PC-3 (cell line): ENCODE data around the gene OVCA2. TPM values are rescaled to one million over a fixed set of nuclear protein-coding genes. Genes with fewer than 3 reads are reported as not detected.

Source experiments
- ATAC-seq: fragments of 200-7000 bp; cut with Tn5 transposase; 2 replicates; pipeline ENCODE4 v1.9.1; 2020; ENCODE audit warnings: mild to moderate bottlenecking, moderate library complexity
- BruUV-seq: library from RNA; stranded (reverse); fragments of 400-500 nt; replicated peaks from 2 replicates; lab custom pipeline; 2021; lab: Mats Ljungman, UMichigan
- CTCF ChIA-PET: fragments of 300-600 bp; sonication (Branson Sonifier 250); formaldehyde crosslinking; loops from one replicate; lab custom pipeline; 2022; ENCODE audit warnings: antibody characterized with exemption; lab: Charles Lee
- POLR2A ChIA-PET: fragments of 300-600 bp; sonication (Branson Sonifier 250); formaldehyde crosslinking; loops from one replicate; lab custom pipeline; 2022; ENCODE audit warnings: antibody characterized with exemption; ENCODE audit not compliant: unreplicated experiment; lab: Charles Lee
- DNase-seq: peaks from one replicate; pipeline ENCODE4 v3.0.0-alpha.2; 2015
- H2AFZ ChIP-seq: fragments of 300-600 bp; sonication (generic); 2 replicates; pipeline ENCODE4 v1.6.0; 2016; ENCODE audit warnings: antibody characterized with exemption, low read length
- H3F3A ChIP-seq: fragments of 300-600 bp; sonication (generic); one replicate; pipeline ENCODE4 v1.6.0; 2017; ENCODE audit warnings: antibody characterized with exemption, low read length, control low read depth, mild to moderate bottlenecking; ENCODE audit not compliant: unreplicated experiment
- H3K27ac ChIP-seq: fragments of 300-600 bp; sonication (generic); 2 replicates; pipeline ENCODE4 v1.5.1; 2016; ENCODE audit warnings: mild to moderate bottlenecking, low read length
- H3K27me3 ChIP-seq: fragments of 300-600 bp; sonication (generic); 2 replicates; pipeline ENCODE4 v1.6.1; 2016; ENCODE audit warnings: low read length, mixed read lengths
- H3K36me3 ChIP-seq: fragments of 300-600 bp; sonication (generic); 2 replicates; pipeline ENCODE4 v1.6.1; 2016; ENCODE audit warnings: low read depth, mixed run types, low read length, mixed read lengths
- H3K4me1 ChIP-seq: fragments of 300-600 bp; sonication (generic); 2 replicates; pipeline ENCODE4 v1.5.1; 2016; ENCODE audit warnings: low read length; ENCODE audit not compliant: insufficient read depth
- H3K4me2 ChIP-seq: fragments of 300-600 bp; sonication (generic); 2 replicates; pipeline ENCODE4 v1.6.0; 2016; ENCODE audit warnings: low read length
- H3K4me3 ChIP-seq: fragments of 300-600 bp; sonication (generic); 2 replicates; pipeline ENCODE4 v1.5.1; 2016; ENCODE audit warnings: mild to moderate bottlenecking, low read length, mixed read lengths
- H3K79me2 ChIP-seq: fragments of 300-600 bp; sonication (generic); 2 replicates; pipeline ENCODE4 v1.6.1; 2017; ENCODE audit warnings: low read length, mixed read lengths
- H3K9ac ChIP-seq: fragments of 300-600 bp; sonication (generic); 2 replicates; pipeline ENCODE4 v1.6.0; 2016; ENCODE audit warnings: mild to moderate bottlenecking, low read length
- H3K9me2 ChIP-seq: fragments of 300-600 bp; sonication (generic); replicated peaks from 2 replicates; pipeline ENCODE4 v1.6.1; 2016; ENCODE audit warnings: mixed run types, low read length, mixed read lengths
- H3K9me3 ChIP-seq: fragments of 300-600 bp; sonication (generic); 2 replicates; pipeline ENCODE4 v1.6.1; 2016; ENCODE audit warnings: low read length, mixed read lengths
- H4K20me1 ChIP-seq: fragments of 300-600 bp; sonication (generic); 2 replicates; pipeline ENCODE4 v1.6.1; 2016; ENCODE audit warnings: low read length, mixed read lengths
- EZH2 ChIP-seq: fragments of 300-600 bp; sonication (generic); IDR thresholded peaks from one replicate; pipeline ENCODE4 v1.6.1; 2017; ENCODE audit warnings: antibody characterized with exemption, mild to moderate bottlenecking, low read length; ENCODE audit not compliant: unreplicated experiment
- EZH2phosphoT487 ChIP-seq: fragments of 300-600 bp; sonication (generic); IDR thresholded peaks from 2 replicates; pipeline ENCODE4 v1.6.1; 2018; ENCODE audit warnings: mild to moderate bottlenecking, antibody characterized with exemption, low read length, borderline replicate concordance
- intact Hi-C: fragments of 100-400 bp; cut with micrococcal nuclease; formaldehyde crosslinking; loops from 2 replicates; pipeline ENCODE4 v1.9.0; 2023
- total RNA-seq: library from RNA; depleted of rRNA; stranded (reverse); fragments of >200 nt; gene quantifications from 2 replicates; pipeline ENCODE4 v1.2.3, GENCODE V29; 2014
- TF ChIP-seq, protein P1 (sequence below): fragments of 300-600 bp; sonication (generic); conservative IDR thresholded peaks from 2 replicates; pipeline ENCODE4 v1.5.1; 2017; ENCODE audit warnings: antibody characterized with exemption, low read depth, mild to moderate bottlenecking, low read length

OVCA2 gene
- total RNA-seq, 1 experiment from 2014 or later: 58.6 TPM

- intact Hi-C loops: no loop called here
- Histone ChIP-seq H2AFZ (no peak overlapping the region), H3K9me2 (no peaks in the 10 kb centered on the region), H3K4me1 (peaks cover 22% of the 10 kb centered on the region), H3K4me3 (no peak overlapping the region), H3F3A (no peaks in the 10 kb centered on the region), H3K9ac (no peak overlapping the region), H3K79me2 (no peaks in the 10 kb centered on the region), H4K20me1 (no peaks in the 10 kb centered on the region), H3K36me3 (no peaks in the 10 kb centered on the region), H3K9me3 (no peaks in the 10 kb centered on the region), H3K27ac (no peak overlapping the region), H3K27me3 (no peaks in the 10 kb centered on the region), H3K4me2 (no peak overlapping the region)
- POLR2A ChIA-PET: no interaction called here
- ATAC-seq: no peak
- DNase-seq: no peak
- TF ChIP-seq EZH2phosphoT487: no peak
- no peak for TF ChIP-seq EZH2
- TF ChIP-seq, protein P1, sequence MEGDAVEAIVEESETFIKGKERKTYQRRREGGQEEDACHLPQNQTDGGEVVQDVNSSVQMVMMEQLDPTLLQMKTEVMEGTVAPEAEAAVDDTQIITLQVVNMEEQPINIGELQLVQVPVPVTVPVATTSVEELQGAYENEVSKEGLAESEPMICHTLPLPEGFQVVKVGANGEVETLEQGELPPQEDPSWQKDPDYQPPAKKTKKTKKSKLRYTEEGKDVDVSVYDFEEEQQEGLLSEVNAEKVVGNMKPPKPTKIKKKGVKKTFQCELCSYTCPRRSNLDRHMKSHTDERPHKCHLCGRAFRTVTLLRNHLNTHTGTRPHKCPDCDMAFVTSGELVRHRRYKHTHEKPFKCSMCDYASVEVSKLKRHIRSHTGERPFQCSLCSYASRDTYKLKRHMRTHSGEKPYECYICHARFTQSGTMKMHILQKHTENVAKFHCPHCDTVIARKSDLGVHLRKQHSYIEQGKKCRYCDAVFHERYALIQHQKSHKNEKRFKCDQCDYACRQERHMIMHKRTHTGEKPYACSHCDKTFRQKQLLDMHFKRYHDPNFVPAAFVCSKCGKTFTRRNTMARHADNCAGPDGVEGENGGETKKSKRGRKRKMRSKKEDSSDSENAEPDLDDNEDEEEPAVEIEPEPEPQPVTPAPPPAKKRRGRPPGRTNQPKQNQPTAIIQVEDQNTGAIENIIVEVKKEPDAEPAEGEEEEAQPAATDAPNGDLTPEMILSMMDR: peak; percentile 54
- CTCF ChIA-PET: no interaction called here
- no TSS peak for BruUV-seq
Observed at GRCh38 chr17:2064980-2065785, 23.4 kb downstream of the OVCA2 start.

DNA sequence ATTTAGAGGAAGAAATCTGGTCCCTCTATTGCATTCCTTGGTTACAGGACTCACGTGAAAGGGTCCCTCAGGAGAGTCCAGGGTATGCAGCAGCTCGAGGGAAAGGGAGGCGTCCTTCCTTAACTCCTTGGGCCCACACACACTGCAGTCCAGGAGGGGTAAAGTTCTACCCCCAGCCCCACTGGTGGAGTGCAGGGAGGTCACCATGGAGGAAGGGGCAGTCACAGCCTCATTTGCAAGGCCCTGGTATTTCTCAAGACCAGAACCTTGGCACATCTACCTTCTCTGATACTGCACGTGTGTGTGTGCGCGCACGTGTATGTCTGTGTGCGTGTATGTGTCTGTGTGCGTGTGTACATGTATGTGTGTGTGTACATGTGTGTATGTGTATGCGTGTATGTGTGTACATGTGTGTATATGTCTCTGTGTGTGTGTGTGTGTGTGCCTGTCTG lies 24.2 kb downstream of the OVCA2 start:
- H3K4me1 ChIP-seq: peaks cover 29% of the 10 kb centered on the region
- H3K36me3 ChIP-seq: no peaks in the 10 kb centered on the region
- no peaks in the 10 kb centered on the region for H3K27me3 ChIP-seq
- H4K20me1 ChIP-seq: no peaks in the 10 kb centered on the region
- no peaks in the 10 kb centered on the region for H3F3A ChIP-seq
- no peaks in the 10 kb centered on the region for H3K9me3 ChIP-seq
- ATAC-seq: no peak
- ChIA-PET CTCF (no interaction called here), POLR2A (no interaction called here)
- no peaks in the 10 kb centered on the region for H3K9me2 ChIP-seq
- no peak for DNase-seq
- TF ChIP-seq, protein P1: no peak
- TF ChIP-seq EZH2: no peak
- TF ChIP-seq EZH2phosphoT487: no peak
- no peak overlapping the region for H3K27ac ChIP-seq
- intact Hi-C loops: no loop called here
- no peak overlapping the region for H3K4me3 ChIP-seq
- no peak overlapping the region for H3K4me2 ChIP-seq
- no peak overlapping the region for H3K9ac ChIP-seq
- BruUV-seq: no TSS peak
- H2AFZ ChIP-seq: no peak overlapping the region
- no peaks in the 10 kb centered on the region for H3K79me2 ChIP-seq

DNA sequence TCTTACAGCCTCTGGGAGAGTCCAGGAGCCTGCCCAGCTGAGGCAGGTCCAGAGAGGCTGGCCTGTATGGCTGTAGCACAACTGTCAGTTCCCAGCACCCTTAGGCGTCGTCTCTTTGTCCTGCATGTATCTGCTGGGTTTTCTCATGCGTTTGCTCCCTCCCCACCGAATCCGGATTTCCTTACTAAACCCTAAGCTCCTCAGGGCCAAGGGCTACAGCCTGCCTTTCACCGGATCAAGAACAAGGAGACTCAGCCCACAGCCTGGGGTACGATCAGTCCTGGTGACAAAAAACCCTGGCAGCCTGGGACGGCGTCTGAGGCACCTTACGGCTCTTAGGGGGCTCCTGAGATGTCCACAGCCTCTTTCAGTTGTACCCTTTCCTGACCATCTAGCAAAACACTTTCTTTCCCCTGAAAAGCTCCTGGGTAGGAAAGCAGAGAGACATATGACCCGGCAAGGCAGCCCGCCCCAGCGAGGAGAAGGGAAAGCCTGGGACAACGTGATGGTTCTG lies 25.3 kb downstream of the OVCA2 start:
- H3K4me3 ChIP-seq: no peak overlapping the region
- H3K4me2 ChIP-seq: no peak overlapping the region
- no peak overlapping the region for H3K27ac ChIP-seq
- DNase-seq: no peak
- no peaks in the 10 kb centered on the region for H3K9me2 ChIP-seq
- H3K4me1 ChIP-seq: peaks cover 29% of the 10 kb centered on the region
- intact Hi-C loops: no loop called here
- TF ChIP-seq, protein P1: no peak
- no peak for TF ChIP-seq EZH2phosphoT487
- no peak for TF ChIP-seq EZH2
- no peaks in the 10 kb centered on the region for H3F3A ChIP-seq
- CTCF ChIA-PET: no interaction called here
- H3K79me2 ChIP-seq: no peaks in the 10 kb centered on the region
- BruUV-seq: no TSS peak
- H3K36me3 ChIP-seq: no peaks in the 10 kb centered on the region
- POLR2A ChIA-PET: interaction anchor here (0.6 kb wide), 1 partner anchor 15 kb away, joined by 3 read pairs; no protein-coding TSS in a partner anchor
- no peaks in the 10 kb centered on the region for H3K9me3 ChIP-seq
- no peaks in the 10 kb centered on the region for H4K20me1 ChIP-seq
- H3K9ac ChIP-seq: no peak overlapping the region
- ATAC-seq: no peak
- H2AFZ ChIP-seq: no peak overlapping the region
- H3K27me3 ChIP-seq: no peaks in the 10 kb centered on the region
